HEK293 (cell line): ENCODE data around the gene RPSA.
A peak's percentile ranks its signal among the peaks of the same experiment; 100 is the strongest.

Source experiments
- CTCF ChIA-PET: fragments of 350-600 bp; formaldehyde crosslinking; extraction: SDS; loops from one replicate; lab custom pipeline; 2021; ENCODE audit warnings: antibody characterized with exemption; lab: Yijun Ruan, JAX
- POLR2A ChIA-PET: fragments of 300-600 bp; formaldehyde crosslinking; extraction: SDS; loops from one replicate; lab custom pipeline; 2020; ENCODE audit warnings: antibody characterized with exemption, inconsistent platforms; lab: Yijun Ruan, JAX
- H3K27ac ChIP-seq: fragments of 200-500 bp; sonication (Bioruptor generic); 2 replicates; pipeline ENCODE4 v1.5.1; 2014; ENCODE audit warnings: low read depth, low read length, control low read depth, inconsistent platforms; ENCODE audit errors: extremely low read depth
- H3K36me3 ChIP-seq, 2 experiments: fragments of 200-500 bp in 1 of 2; sonication (Bioruptor generic) in 1 of 2; 1 replicate in 1 of 2; 2 replicates in 1 of 2; pipeline ENCODE4 v1.5.1; 2014 to 2017; ENCODE audit warnings: inconsistent platforms in 2 of 2, low read length in 2 of 2; ENCODE audit not compliant: control insufficient read depth in 2 of 2, insufficient read depth in 1 of 2
- H3K4me1 ChIP-seq: fragments of 200-500 bp; sonication (Bioruptor generic); 2 replicates; pipeline ENCODE4 v1.5.1; 2014; ENCODE audit warnings: mild to moderate bottlenecking, low read length, inconsistent platforms; ENCODE audit not compliant: control insufficient read depth, insufficient read depth
- H3K4me3 ChIP-seq: 2 replicates; pipeline ENCODE4 v1.5.1; 2011; ENCODE audit warnings: low read depth, mild to moderate bottlenecking, control low read depth, low read length, moderate library complexity
- H3K9me3 ChIP-seq: fragments of 200-500 bp; sonication (Bioruptor generic); 2 replicates; pipeline ENCODE4 v1.5.1; 2014; ENCODE audit warnings: low read depth, low read length, inconsistent platforms; ENCODE audit not compliant: control insufficient read depth, insufficient read depth
- AEBP2 ChIP-seq: fragments of 450-650 bp; formaldehyde crosslinking; IDR thresholded peaks from 2 replicates; pipeline ENCODE4 v1.5.1; 2016; ENCODE audit warnings: missing biosample characterization, missing genetic modification characterization, borderline replicate concordance
- ATF2 ChIP-seq: fragments of 450-650 bp; formaldehyde crosslinking; IDR thresholded peaks from 2 replicates; pipeline ENCODE4 v1.5.1; 2016; ENCODE audit warnings: missing biosample characterization, missing genetic modification characterization, low read depth
- CTCF ChIP-seq: fragments of 450-650 bp; formaldehyde crosslinking; IDR thresholded peaks from 2 replicates; pipeline ENCODE4 v1.5.1; 2016; ENCODE audit warnings: missing biosample characterization, missing genetic modification characterization
- FEZF1 ChIP-seq: fragments of 450-650 bp; formaldehyde crosslinking; IDR thresholded peaks from 2 replicates; pipeline ENCODE4 v1.5.1; 2016; ENCODE audit warnings: missing biosample characterization, missing genetic modification characterization
- GLIS1 ChIP-seq: fragments of 450-650 bp; formaldehyde crosslinking; IDR thresholded peaks from 2 replicates; pipeline ENCODE4 v1.5.1; 2016; ENCODE audit warnings: missing biosample characterization, missing genetic modification characterization
- HOXD13 ChIP-seq: sonication (generic); formaldehyde crosslinking; IDR thresholded peaks from 2 replicates; pipeline ENCODE4 v1.8.0; 2022; ENCODE audit warnings: missing genetic modification reagents, borderline replicate concordance
- SP3 ChIP-seq: fragments of 450-650 bp; formaldehyde crosslinking; IDR thresholded peaks from 2 replicates; pipeline ENCODE4 v1.5.1; 2016; ENCODE audit warnings: missing biosample characterization, missing genetic modification characterization
- SP7 ChIP-seq: fragments of 450-650 bp; formaldehyde crosslinking; IDR thresholded peaks from 2 replicates; pipeline ENCODE4 v1.5.1; 2016; ENCODE audit warnings: missing biosample characterization, missing genetic modification characterization
- ZNF174 ChIP-seq: fragments of 450-650 bp; formaldehyde crosslinking; IDR thresholded peaks from 2 replicates; pipeline ENCODE4 v1.5.0; 2017; ENCODE audit warnings: missing biosample characterization, mild to moderate bottlenecking, missing genetic modification characterization
- ZNF248 ChIP-seq: fragments of 450-650 bp; formaldehyde crosslinking; IDR thresholded peaks from 2 replicates; pipeline ENCODE4 v1.5.1; 2017; ENCODE audit warnings: missing biosample characterization, missing genetic modification characterization
- ZNF280C ChIP-seq: fragments of 450-650 bp; formaldehyde crosslinking; IDR thresholded peaks from 2 replicates; pipeline ENCODE4 v1.5.1; 2016; ENCODE audit warnings: missing biosample characterization, missing genetic modification characterization
- ZNF280D ChIP-seq: fragments of 450-650 bp; formaldehyde crosslinking; IDR thresholded peaks from 2 replicates; pipeline ENCODE4 v1.5.1; 2016; ENCODE audit warnings: missing biosample characterization, missing genetic modification characterization
- ZNF311 ChIP-seq: fragments of 450-650 bp; formaldehyde crosslinking; IDR thresholded peaks from 2 replicates; pipeline ENCODE4 v1.5.1; 2017; ENCODE audit warnings: missing biosample characterization, missing genetic modification characterization, borderline replicate concordance
- ZNF404 ChIP-seq: fragments of 450-650 bp; formaldehyde crosslinking; IDR thresholded peaks from 2 replicates; pipeline ENCODE4 v1.5.1; 2017; ENCODE audit warnings: missing biosample characterization, missing genetic modification characterization
- ZNF510 ChIP-seq: fragments of 450-650 bp; formaldehyde crosslinking; IDR thresholded peaks from 2 replicates; pipeline ENCODE4 v1.5.1; 2018; ENCODE audit warnings: mild to moderate bottlenecking, missing genetic modification characterization, missing biosample characterization; ENCODE audit not compliant: insufficient replicate concordance
- ZNF513 ChIP-seq: fragments of 450-650 bp; IDR thresholded peaks from 2 replicates; pipeline ENCODE4 v1.5.1; 2018; ENCODE audit warnings: missing biosample characterization, missing genetic modification characterization
- ZNF558 ChIP-seq: fragments of 450-650 bp; formaldehyde crosslinking; IDR thresholded peaks from 2 replicates; pipeline ENCODE4 v1.5.1; 2016; ENCODE audit warnings: missing biosample characterization, missing genetic modification characterization
- ZNF621 ChIP-seq: fragments of 450-650 bp; formaldehyde crosslinking; IDR thresholded peaks from 2 replicates; pipeline ENCODE4 v1.5.1; 2017; ENCODE audit warnings: missing biosample characterization, missing genetic modification characterization
- ZNF785 ChIP-seq: fragments of 450-650 bp; formaldehyde crosslinking; IDR thresholded peaks from 2 replicates; pipeline ENCODE4 v1.5.1; 2016; ENCODE audit warnings: missing biosample characterization, missing genetic modification characterization
- ZXDB ChIP-seq: fragments of 450-650 bp; formaldehyde crosslinking; IDR thresholded peaks from 2 replicates; pipeline ENCODE4 v1.5.1; 2016; ENCODE audit warnings: missing biosample characterization, missing genetic modification characterization

Gene RPSA

GRCh38 chr3:39405687-39406367 lies 693 bp upstream of the RPSA start:
- Histone ChIP-seq H3K27ac (peak overlapping the region; percentile 28), H3K4me1 (no peaks in the 10 kb centered on the region), H3K4me3 (peak overlapping the region; percentile 62), H3K9me3 (no peaks in the 10 kb centered on the region), H3K36me3 (peaks cover 11 to 42% of the 10 kb centered on the region in 2 experiments)
- no peak for TF ChIP-seq ZNF174 (tag by site-specific recombination)
- peak; percentile 6; the same call in 1 of the 2 replicates for TF ChIP-seq ZNF558
- CTCF ChIA-PET, result interaction anchor here (0.7 kb wide), 2 partner anchors 214 to 266 kb away, joined by 3 to 4 read pairs; no protein-coding TSS in a partner anchor
- POLR2A ChIA-PET, result interaction anchor here (0.7 to 1.8 kb wide), 4 partner anchors 8 to 22 kb away, joined by 3 to 9 read pairs (median 4); no protein-coding TSS in a partner anchor

- no peaks in the 10 kb centered on the region for H3K4me1 ChIP-seq
- peak overlapping the region; percentile 80 for H3K4me3 ChIP-seq
- H3K36me3 ChIP-seq, result peaks cover 11 to 54% of the 10 kb centered on the region in 2 experiments
- ChIA-PET CTCF (interaction anchor here (0.6 to 1.0 kb wide), 3 partner anchors 8 to 168 kb away, joined by 3 to 5 read pairs (median 3); no protein-coding TSS in a partner anchor), POLR2A (interaction anchor here (0.6 to 1.8 kb wide), 5 partner anchors 8 to 1193 kb away, joined by 3 to 9 read pairs (median 4); no protein-coding TSS in a partner anchor)
- no peaks in the 10 kb centered on the region for H3K9me3 ChIP-seq
- TF ChIP-seq ZNF510 (no peak), HOXD13 (no peak), GLIS1 (tag by site-specific recombination) (no peak), FEZF1 (tag by site-specific recombination) (no peak), ZNF404 (no peak), ZNF311 (no peak), ZXDB (tag by site-specific recombination) (no peak), ZNF785 (no peak), CTCF (tag by site-specific recombination) (no peak), AEBP2 (tag by site-specific recombination) (no peak), ZNF248 (tag by site-specific recombination) (no peak), SP3 (no peak), ATF2 (tag by site-specific recombination) (no peak), SP7 (tag by site-specific recombination) (no peak), ZNF280D (no peak), ZNF621 (no peak), ZNF513 (tag by site-specific recombination) (no peak), ZNF280C (tag by site-specific recombination) (no peak)
- H3K27ac ChIP-seq, result peak overlapping the region; percentile 67; the same call in 1 of the 2 replicates
Measured at GRCh38 chr3:39407259-39407629, 724 bp downstream of the RPSA start.
